Kidney (tissue), 14 donors: ENCODE measurements around the gene MAN2A1. TPM values are rescaled to one million over a fixed set of nuclear protein-coding genes. Genes with fewer than 3 reads are reported as not detected.

Source experiments
- DNase-seq, 5 donors: peaks; one replicate each; pipeline ENCODE4 v3.0.0-alpha.2; 2013 to 2020
- FAIRE-seq: peaks from 2 replicates; lab custom pipeline; 2012; peaks lifted over from hg19 to GRCh38; lab: Jason Lieb, UNC
- H3K27ac ChIP-seq, 2 donors: one replicate each; pipeline ENCODE4 v1.7.0; 2013; ENCODE audit warnings: low read depth in 2 of 2, low read length in 2 of 2, inconsistent platforms in 1 of 2
- H3K27me3 ChIP-seq: one replicate; pipeline ENCODE4 v1.7.1; 2013; ENCODE audit warnings: low read length, inconsistent platforms; ENCODE audit not compliant: control insufficient read depth, insufficient read depth
- H3K36me3 ChIP-seq, 3 donors: one replicate each; pipeline versions ENCODE4 v1.7.0 to v1.7.1; 2013; ENCODE audit warnings: low read length in 3 of 3, control low read depth in 1 of 3, inconsistent platforms in 1 of 3; ENCODE audit not compliant: insufficient read depth in 3 of 3, control insufficient read depth in 2 of 3
- H3K4me1 ChIP-seq, 3 donors: one replicate each; pipeline versions ENCODE4 v1.7.0 to v1.7.1; 2013; ENCODE audit warnings: low read length in 3 of 3, inconsistent platforms in 1 of 3, low read depth in 1 of 3; ENCODE audit not compliant: control insufficient read depth in 2 of 3, insufficient read depth in 2 of 3
- H3K4me3 ChIP-seq, 3 donors: one replicate each; pipeline versions ENCODE4 v1.7.0 to v1.8.1; 2013; ENCODE audit warnings: low read length in 3 of 3, control low read depth in 1 of 3, inconsistent platforms in 1 of 3
- H3K9ac ChIP-seq, 3 donors: one replicate each; pipeline versions ENCODE4 v1.7.0 to v1.7.1; 2013; ENCODE audit warnings: low read length in 3 of 3, control low read depth in 1 of 3, inconsistent platforms in 1 of 3
- H3K9me3 ChIP-seq, 3 donors: one replicate each; pipeline versions ENCODE4 v1.7.0 to v1.7.1; 2013; ENCODE audit warnings: low read length in 3 of 3, control low read depth in 1 of 3, inconsistent platforms in 1 of 3; ENCODE audit not compliant: control insufficient read depth in 2 of 3, insufficient read depth in 1 of 3
- CTCF ChIP-seq: IDR thresholded peaks from 3 replicates; pipeline ENCODE4 v1.5.1; 2012; ENCODE audit warnings: mild to moderate bottlenecking, moderate library complexity, borderline replicate concordance; ENCODE audit not compliant: insufficient read depth; ENCODE audit errors: extremely low read depth
- intact Hi-C: fragments of 100-400 bp; cut with DNase I; formaldehyde crosslinking; loops from one replicate; pipeline ENCODE4 v1.11.1; 2022
- polyA plus RNA-seq: library from polyadenylated mRNA; stranded (reverse); fragments of 350-450 nt; fragmentation: Illumina TruSeq; extraction: RNeasy Lipid Tissue Mini Kit (QIAGEN cat#74804); gene quantifications from one replicate; pipeline ENCODE4 v1.2.3, GENCODE V29; 2014; ENCODE audit warnings: low read depth, low replicate concordance; ENCODE audit not compliant: insufficient read depth
- total RNA-seq: library from RNA; stranded (reverse); fragmentation: NEBNext Ultra II Directional; extraction: Animal tissue kit (Norgen Biotek cat#: 25700); gene quantifications from one replicate; pipeline ENCODE4 v1.2.1, GENCODE V29; 2021
- donor health status: control.
- donor health status: control.
- donor health status: control.
- donor health status: control.
- donor health status: control.
- donor health status: DM: yes; HTN: yes; CAD: no.
- donor health status: Normal renal cell carcinoma (clear cell type).

Gene MAN2A1
- total and polyA plus RNA-seq, 2 donors from 2014 or later: 12.7 to 69.9 TPM

GRCh38 chr5:109863752-109864151 is 174.0 kb downstream of the MAN2A1 start:
- no peak overlapping the region for H3K9ac ChIP-seq
- H3K27ac ChIP-seq: no peak overlapping the region
- FAIRE-seq: no peak
- H3K36me3 ChIP-seq: peaks cover 0 to 23% (median 8%) of the 10 kb centered on the region in 3 donors
- no peaks in the 10 kb centered on the region for H3K9me3 ChIP-seq
- DNase-seq: no peak
- intact Hi-C loops: no loop called here
- H3K4me3 ChIP-seq: no peak overlapping the region
- H3K27me3 ChIP-seq: no peaks in the 10 kb centered on the region
- no peak for TF ChIP-seq CTCF
- no peaks in the 10 kb centered on the region for H3K4me1 ChIP-seq

- no peaks in the 10 kb centered on the region for H3K27me3 ChIP-seq
- no peak for FAIRE-seq
- peaks cover 0 to 20% (median 8%) of the 10 kb centered on the region in 3 donors for H3K36me3 ChIP-seq
- no peaks in the 10 kb centered on the region for H3K4me1 ChIP-seq
- H3K9ac ChIP-seq: no peak overlapping the region
- peak in 1 of 5 donors; percentile 32 for DNase-seq
- no peaks in the 10 kb centered on the region for H3K9me3 ChIP-seq
- H3K4me3 ChIP-seq: no peak overlapping the region
- no peak overlapping the region for H3K27ac ChIP-seq
- no peak for TF ChIP-seq CTCF
- intact Hi-C loops: no loop called here
Measured at GRCh38 chr5:109865637-109866036, 175.9 kb downstream of the MAN2A1 start.

GRCh38 chr5:109866051-109866450 is 176.3 kb downstream of the MAN2A1 start:
- H3K27ac ChIP-seq: no peak overlapping the region
- H3K36me3 ChIP-seq: peaks cover 0 to 19% (median 8%) of the 10 kb centered on the region in 3 donors
- no peaks in the 10 kb centered on the region for H3K9me3 ChIP-seq
- TF ChIP-seq CTCF: no peak
- no peak overlapping the region for H3K9ac ChIP-seq
- DNase-seq: no peak
- FAIRE-seq: no peak
- H3K4me3 ChIP-seq: no peak overlapping the region
- no peaks in the 10 kb centered on the region for H3K4me1 ChIP-seq
- no peaks in the 10 kb centered on the region for H3K27me3 ChIP-seq
- intact Hi-C loops: no loop called here

- no peak overlapping the region for H3K9ac ChIP-seq
- DNase-seq: no peak
- no peak overlapping the region for H3K27ac ChIP-seq
- no peaks in the 10 kb centered on the region for H3K9me3 ChIP-seq
- no peak for TF ChIP-seq CTCF
- FAIRE-seq: no peak
- intact Hi-C loops: no loop called here
- H3K27me3 ChIP-seq: no peaks in the 10 kb centered on the region
- no peak overlapping the region for H3K4me3 ChIP-seq
- peaks cover 0 to 10% (median 8%) of the 10 kb centered on the region in 3 donors for H3K36me3 ChIP-seq
- no peaks in the 10 kb centered on the region for H3K4me1 ChIP-seq
Measured at GRCh38 chr5:109868737-109869136, 179.0 kb downstream of the MAN2A1 start.
